ENCODE data around the gene L2HGDH.

DNA sequence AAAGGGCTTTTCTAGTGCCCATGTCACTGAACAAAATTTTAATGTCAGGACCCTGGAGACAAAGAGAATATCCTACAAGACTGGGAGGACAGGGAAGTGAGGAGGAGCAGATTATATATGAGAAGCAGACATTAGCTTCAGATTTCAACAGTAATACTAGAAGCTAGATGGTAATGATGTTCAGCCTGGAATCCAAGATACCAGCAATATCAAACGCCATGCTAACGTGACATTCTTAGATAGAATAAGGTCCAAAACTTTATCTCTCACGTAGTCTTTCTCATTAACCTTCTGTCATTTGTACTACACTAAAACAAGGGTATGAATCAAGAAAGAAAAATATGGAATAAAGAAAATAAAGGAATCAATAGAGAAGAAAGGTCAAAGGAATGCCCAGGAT, 99.3 kb downstream of the L2HGDH start:
- TF ChIP-seq POLR2A (IDR thresholded peaks at IDR 0.05), result no peak
- TF ChIP-seq, protein P1, sequence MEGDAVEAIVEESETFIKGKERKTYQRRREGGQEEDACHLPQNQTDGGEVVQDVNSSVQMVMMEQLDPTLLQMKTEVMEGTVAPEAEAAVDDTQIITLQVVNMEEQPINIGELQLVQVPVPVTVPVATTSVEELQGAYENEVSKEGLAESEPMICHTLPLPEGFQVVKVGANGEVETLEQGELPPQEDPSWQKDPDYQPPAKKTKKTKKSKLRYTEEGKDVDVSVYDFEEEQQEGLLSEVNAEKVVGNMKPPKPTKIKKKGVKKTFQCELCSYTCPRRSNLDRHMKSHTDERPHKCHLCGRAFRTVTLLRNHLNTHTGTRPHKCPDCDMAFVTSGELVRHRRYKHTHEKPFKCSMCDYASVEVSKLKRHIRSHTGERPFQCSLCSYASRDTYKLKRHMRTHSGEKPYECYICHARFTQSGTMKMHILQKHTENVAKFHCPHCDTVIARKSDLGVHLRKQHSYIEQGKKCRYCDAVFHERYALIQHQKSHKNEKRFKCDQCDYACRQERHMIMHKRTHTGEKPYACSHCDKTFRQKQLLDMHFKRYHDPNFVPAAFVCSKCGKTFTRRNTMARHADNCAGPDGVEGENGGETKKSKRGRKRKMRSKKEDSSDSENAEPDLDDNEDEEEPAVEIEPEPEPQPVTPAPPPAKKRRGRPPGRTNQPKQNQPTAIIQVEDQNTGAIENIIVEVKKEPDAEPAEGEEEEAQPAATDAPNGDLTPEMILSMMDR (IDR thresholded peaks at IDR 0.05), result no peak
